GM23338 (cell line): ENCODE results near the gene INPP5K. TPM values are rescaled to one million over a fixed set of nuclear protein-coding genes. Genes with fewer than 3 reads are reported as not detected.

ENCODE experiments used
- ATAC-seq: fragments of 200-7000 bp; cut with Tn5 transposase; 3 replicates; pipeline ENCODE4 v1.9.1; 2020
- DNase-seq: peaks from one replicate; pipeline ENCODE4 v3.0.0-alpha.2; 2015; ENCODE audit warnings: low spot score
- H2AFZ ChIP-seq: fragments of 200-600 bp; sonication (generic); 2 replicates; pipeline ENCODE4 v1.8.0; 2016; ENCODE audit warnings: antibody characterized with exemption, mild to moderate bottlenecking, moderate library complexity
- H3F3A ChIP-seq: fragments of 200-600 bp; sonication (generic); replicated peaks from 2 replicates; pipeline ENCODE4 v1.8.0; 2017; ENCODE audit warnings: antibody characterized with exemption, mixed run types, low read depth
- H3K27ac ChIP-seq: fragments of 200-600 bp; sonication (generic); 2 replicates; pipeline ENCODE4 v1.6.1; 2016; ENCODE audit warnings: low read depth
- H3K27me3 ChIP-seq: fragments of 200-600 bp; sonication (generic); 2 replicates; pipeline ENCODE4 v1.8.0; 2016; ENCODE audit warnings: mild to moderate bottlenecking, mixed run types, moderate library complexity; ENCODE audit not compliant: insufficient read depth
- H3K36me3 ChIP-seq: fragments of 200-600 bp; sonication (generic); 2 replicates; pipeline ENCODE4 v1.8.0; 2016; ENCODE audit warnings: mild to moderate bottlenecking; ENCODE audit not compliant: insufficient read depth
- H3K4me1 ChIP-seq: fragments of 200-600 bp; sonication (generic); 2 replicates; pipeline ENCODE4 v1.8.0; 2016; ENCODE audit warnings: mild to moderate bottlenecking, moderate library complexity; ENCODE audit not compliant: insufficient read depth
- H3K4me2 ChIP-seq: fragments of 200-600 bp; sonication (generic); 2 replicates; pipeline ENCODE4 v1.7.1; 2017; ENCODE audit warnings: mixed run types
- H3K4me3 ChIP-seq: fragments of 200-600 bp; sonication (generic); 2 replicates; pipeline ENCODE4 v1.6.1; 2016; ENCODE audit warnings: mixed run types
- H3K79me2 ChIP-seq: fragments of 200-600 bp; sonication (generic); replicated peaks from 2 replicates; pipeline ENCODE4 v1.8.0; 2017; ENCODE audit warnings: mild to moderate bottlenecking; ENCODE audit not compliant: insufficient read depth
- H3K9me2 ChIP-seq: fragments of 200-600 bp; sonication (generic); 2 replicates; pipeline ENCODE4 v1.8.0; 2017; ENCODE audit not compliant: insufficient read depth
- H4K20me1 ChIP-seq: fragments of 200-600 bp; sonication (generic); replicated peaks from 2 replicates; pipeline ENCODE4 v1.8.0; 2017; ENCODE audit warnings: mild to moderate bottlenecking; ENCODE audit not compliant: insufficient read depth
- H3K27ac Mint-ChIP-seq: 2 replicates; pipeline ENCODE4 v1.8.0; 2020; ENCODE audit warnings: inconsistent platforms, mild to moderate bottlenecking, moderate library complexity, mixed read lengths
- H3K27me3 Mint-ChIP-seq: 3 replicates; pipeline ENCODE4 v1.8.0; 2022; ENCODE audit warnings: low read depth, mild to moderate bottlenecking, moderate library complexity, mixed read lengths, inconsistent platforms; ENCODE audit not compliant: insufficient read depth, poor library complexity
- H3K36me3 Mint-ChIP-seq: 3 replicates; pipeline ENCODE4 v1.8.0; 2021; ENCODE audit warnings: low read depth, mild to moderate bottlenecking, inconsistent platforms, moderate library complexity, mixed read lengths
- H3K4me1 Mint-ChIP-seq: 3 replicates; pipeline ENCODE4 v1.8.0; 2020; ENCODE audit warnings: mild to moderate bottlenecking, inconsistent platforms, mixed read lengths
- H3K4me3 Mint-ChIP-seq: 3 replicates; pipeline ENCODE4 v1.8.0; 2021; ENCODE audit warnings: moderate library complexity, mild to moderate bottlenecking, inconsistent platforms, mixed read lengths
- H3K9me3 Mint-ChIP-seq: 3 replicates; pipeline ENCODE4 v1.8.0; 2020; ENCODE audit warnings: moderate library complexity, mild to moderate bottlenecking, inconsistent platforms, mixed read lengths
- CREB1 ChIP-seq: fragments of 250-450 bp; sonication (Bioruptor Pico); IDR thresholded peaks from 2 replicates; pipeline ENCODE4 v1.5.0; 2020; ENCODE audit warnings: low read depth, mild to moderate bottlenecking, moderate library complexity
- EZH2 ChIP-seq: fragments of 200-600 bp; sonication (generic); IDR thresholded peaks from one replicate; pipeline ENCODE4 v1.8.0; 2017; ENCODE audit warnings: antibody characterized with exemption, mild to moderate bottlenecking, low read depth; ENCODE audit not compliant: unreplicated experiment
- EZH2phosphoT487 ChIP-seq: fragments of 200-600 bp; sonication (generic); IDR thresholded peaks from one replicate; pipeline ENCODE4 v1.8.1; 2018; ENCODE audit warnings: antibody characterized with exemption; ENCODE audit not compliant: unreplicated experiment
- JUNB ChIP-seq: IDR thresholded peaks from one replicate; pipeline ENCODE4 v1.6.1; 2016; ENCODE audit warnings: antibody characterized with exemption; ENCODE audit not compliant: unreplicated experiment
- NANOG ChIP-seq: IDR thresholded peaks from 2 replicates; pipeline ENCODE4 v1.6.1; 2016; ENCODE audit warnings: antibody characterized with exemption, borderline replicate concordance
- POLR2AphosphoS5 ChIP-seq: IDR thresholded peaks from 2 replicates; pipeline ENCODE4 v1.6.1; 2016; ENCODE audit warnings: antibody characterized with exemption, low read depth
- STAT1 ChIP-seq: IDR thresholded peaks from one replicate; pipeline ENCODE4 v1.6.1; 2016; ENCODE audit warnings: antibody characterized with exemption; ENCODE audit not compliant: unreplicated experiment
- ZNF114 ChIP-seq: fragments of 250-450 bp; sonication (Bioruptor Pico); IDR thresholded peaks from 2 replicates; pipeline ENCODE4 v1.5.0; 2020; ENCODE audit warnings: mild to moderate bottlenecking, moderate library complexity
- ZNF331 ChIP-seq: fragments of 250-450 bp; sonication (Bioruptor Pico); IDR thresholded peaks from 2 replicates; pipeline ENCODE4 v1.5.0; 2020; ENCODE audit warnings: low read depth, mild to moderate bottlenecking, moderate library complexity
- polyA plus RNA-seq: library from polyadenylated mRNA; unstranded; fragments of >200 nt; fragmentation: Nextera tagmentation; extraction: Ambion mirVana; gene quantifications from 2 replicates; pipeline ENCODE4 v1.2.1, GENCODE V29; 2016
- total RNA-seq: library from RNA; depleted of rRNA; stranded (reverse); fragments of >200 nt; shearing (Covaris generic); gene quantifications from 2 replicates; pipeline ENCODE4 v1.2.3, GENCODE V29; 2014
- TF ChIP-seq, protein P1 (sequence below): IDR thresholded peaks from one replicate; pipeline ENCODE4 v1.6.1; 2018; ENCODE audit warnings: antibody characterized with exemption; ENCODE audit not compliant: unreplicated experiment
- TF ChIP-seq, protein P2 (sequence below): IDR thresholded peaks from 2 replicates; pipeline ENCODE4 v1.6.1; 2016; ENCODE audit warnings: antibody characterized with exemption
- TF ChIP-seq, protein P3 (sequence below): fragments of 250-450 bp; sonication (Bioruptor Pico); IDR thresholded peaks from 2 replicates; pipeline ENCODE4 v1.5.0; 2020; ENCODE audit warnings: mild to moderate bottlenecking, moderate library complexity
- TF ChIP-seq, protein P4 (sequence below), 2 experiments: fragments of 200-600 bp in 1 of 2; sonication (generic) in 1 of 2; conservative IDR thresholded peaks; 2 replicates each; pipeline versions ENCODE4 v1.5.1 to v1.6.1; 2016 to 2017; ENCODE audit warnings: antibody characterized with exemption in 2 of 2, low read depth in 2 of 2, mild to moderate bottlenecking in 2 of 2, moderate library complexity in 1 of 2

Gene INPP5K
- total and polyA plus RNA-seq, 2 experiments from 2014 or later, result 8.4 to 29.7 TPM

DNA sequence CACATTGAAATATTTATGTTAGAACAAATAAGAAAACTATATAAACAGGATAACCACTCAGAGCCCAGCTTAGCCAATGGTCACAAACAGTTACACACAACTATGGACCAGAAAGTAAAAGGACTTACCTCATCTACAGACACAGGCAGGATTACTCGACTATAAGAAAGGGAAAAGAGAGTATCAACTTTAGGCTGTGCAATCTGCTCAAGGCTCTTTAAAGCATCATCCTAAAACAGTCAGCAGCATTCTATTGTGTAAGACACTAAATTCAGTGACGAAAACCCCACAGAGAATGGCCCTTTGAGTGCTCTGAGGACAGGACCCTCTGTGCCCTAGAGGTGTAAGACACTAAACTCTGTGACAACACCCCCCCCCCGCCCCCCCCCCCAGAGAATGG is 42.0 kb upstream of the INPP5K start:
- Histone ChIP-seq H3K36me3 (no peaks in the 10 kb centered on the region), H2AFZ (no peak overlapping the region), H3K9me2 (no peaks in the 10 kb centered on the region), H3K4me1 (peaks cover 12% of the 10 kb centered on the region; the same call in 1 of the 2 replicates), H3K4me3 (no peak overlapping the region), H4K20me1 (peaks cover 45% of the 10 kb centered on the region), H3K79me2 (peaks cover 56% of the 10 kb centered on the region), H3K4me2 (no peak overlapping the region), H3F3A (no peaks in the 10 kb centered on the region), H3K27ac (no peak overlapping the region), H3K27me3 (no peaks in the 10 kb centered on the region)
- no peak overlapping the region for H3K4me3 Mint-ChIP-seq
- TF ChIP-seq, protein P1, sequence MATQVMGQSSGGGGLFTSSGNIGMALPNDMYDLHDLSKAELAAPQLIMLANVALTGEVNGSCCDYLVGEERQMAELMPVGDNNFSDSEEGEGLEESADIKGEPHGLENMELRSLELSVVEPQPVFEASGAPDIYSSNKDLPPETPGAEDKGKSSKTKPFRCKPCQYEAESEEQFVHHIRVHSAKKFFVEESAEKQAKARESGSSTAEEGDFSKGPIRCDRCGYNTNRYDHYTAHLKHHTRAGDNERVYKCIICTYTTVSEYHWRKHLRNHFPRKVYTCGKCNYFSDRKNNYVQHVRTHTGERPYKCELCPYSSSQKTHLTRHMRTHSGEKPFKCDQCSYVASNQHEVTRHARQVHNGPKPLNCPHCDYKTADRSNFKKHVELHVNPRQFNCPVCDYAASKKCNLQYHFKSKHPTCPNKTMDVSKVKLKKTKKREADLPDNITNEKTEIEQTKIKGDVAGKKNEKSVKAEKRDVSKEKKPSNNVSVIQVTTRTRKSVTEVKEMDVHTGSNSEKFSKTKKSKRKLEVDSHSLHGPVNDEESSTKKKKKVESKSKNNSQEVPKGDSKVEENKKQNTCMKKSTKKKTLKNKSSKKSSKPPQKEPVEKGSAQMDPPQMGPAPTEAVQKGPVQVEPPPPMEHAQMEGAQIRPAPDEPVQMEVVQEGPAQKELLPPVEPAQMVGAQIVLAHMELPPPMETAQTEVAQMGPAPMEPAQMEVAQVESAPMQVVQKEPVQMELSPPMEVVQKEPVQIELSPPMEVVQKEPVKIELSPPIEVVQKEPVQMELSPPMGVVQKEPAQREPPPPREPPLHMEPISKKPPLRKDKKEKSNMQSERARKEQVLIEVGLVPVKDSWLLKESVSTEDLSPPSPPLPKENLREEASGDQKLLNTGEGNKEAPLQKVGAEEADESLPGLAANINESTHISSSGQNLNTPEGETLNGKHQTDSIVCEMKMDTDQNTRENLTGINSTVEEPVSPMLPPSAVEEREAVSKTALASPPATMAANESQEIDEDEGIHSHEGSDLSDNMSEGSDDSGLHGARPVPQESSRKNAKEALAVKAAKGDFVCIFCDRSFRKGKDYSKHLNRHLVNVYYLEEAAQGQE, result no peak
- TF ChIP-seq, protein P2, sequence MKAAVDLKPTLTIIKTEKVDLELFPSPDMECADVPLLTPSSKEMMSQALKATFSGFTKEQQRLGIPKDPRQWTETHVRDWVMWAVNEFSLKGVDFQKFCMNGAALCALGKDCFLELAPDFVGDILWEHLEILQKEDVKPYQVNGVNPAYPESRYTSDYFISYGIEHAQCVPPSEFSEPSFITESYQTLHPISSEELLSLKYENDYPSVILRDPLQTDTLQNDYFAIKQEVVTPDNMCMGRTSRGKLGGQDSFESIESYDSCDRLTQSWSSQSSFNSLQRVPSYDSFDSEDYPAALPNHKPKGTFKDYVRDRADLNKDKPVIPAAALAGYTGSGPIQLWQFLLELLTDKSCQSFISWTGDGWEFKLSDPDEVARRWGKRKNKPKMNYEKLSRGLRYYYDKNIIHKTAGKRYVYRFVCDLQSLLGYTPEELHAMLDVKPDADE, result no peak
- TF ChIP-seq POLR2AphosphoS5 (no peak), ZNF114 (CRISPR knock-in tag) (no peak), EZH2phosphoT487 (no peak), NANOG (no peak), CREB1 (no peak), EZH2 (no peak), JUNB (no peak), STAT1 (no peak), ZNF331 (CRISPR knock-in tag) (no peak)
- TF ChIP-seq, protein P3, sequence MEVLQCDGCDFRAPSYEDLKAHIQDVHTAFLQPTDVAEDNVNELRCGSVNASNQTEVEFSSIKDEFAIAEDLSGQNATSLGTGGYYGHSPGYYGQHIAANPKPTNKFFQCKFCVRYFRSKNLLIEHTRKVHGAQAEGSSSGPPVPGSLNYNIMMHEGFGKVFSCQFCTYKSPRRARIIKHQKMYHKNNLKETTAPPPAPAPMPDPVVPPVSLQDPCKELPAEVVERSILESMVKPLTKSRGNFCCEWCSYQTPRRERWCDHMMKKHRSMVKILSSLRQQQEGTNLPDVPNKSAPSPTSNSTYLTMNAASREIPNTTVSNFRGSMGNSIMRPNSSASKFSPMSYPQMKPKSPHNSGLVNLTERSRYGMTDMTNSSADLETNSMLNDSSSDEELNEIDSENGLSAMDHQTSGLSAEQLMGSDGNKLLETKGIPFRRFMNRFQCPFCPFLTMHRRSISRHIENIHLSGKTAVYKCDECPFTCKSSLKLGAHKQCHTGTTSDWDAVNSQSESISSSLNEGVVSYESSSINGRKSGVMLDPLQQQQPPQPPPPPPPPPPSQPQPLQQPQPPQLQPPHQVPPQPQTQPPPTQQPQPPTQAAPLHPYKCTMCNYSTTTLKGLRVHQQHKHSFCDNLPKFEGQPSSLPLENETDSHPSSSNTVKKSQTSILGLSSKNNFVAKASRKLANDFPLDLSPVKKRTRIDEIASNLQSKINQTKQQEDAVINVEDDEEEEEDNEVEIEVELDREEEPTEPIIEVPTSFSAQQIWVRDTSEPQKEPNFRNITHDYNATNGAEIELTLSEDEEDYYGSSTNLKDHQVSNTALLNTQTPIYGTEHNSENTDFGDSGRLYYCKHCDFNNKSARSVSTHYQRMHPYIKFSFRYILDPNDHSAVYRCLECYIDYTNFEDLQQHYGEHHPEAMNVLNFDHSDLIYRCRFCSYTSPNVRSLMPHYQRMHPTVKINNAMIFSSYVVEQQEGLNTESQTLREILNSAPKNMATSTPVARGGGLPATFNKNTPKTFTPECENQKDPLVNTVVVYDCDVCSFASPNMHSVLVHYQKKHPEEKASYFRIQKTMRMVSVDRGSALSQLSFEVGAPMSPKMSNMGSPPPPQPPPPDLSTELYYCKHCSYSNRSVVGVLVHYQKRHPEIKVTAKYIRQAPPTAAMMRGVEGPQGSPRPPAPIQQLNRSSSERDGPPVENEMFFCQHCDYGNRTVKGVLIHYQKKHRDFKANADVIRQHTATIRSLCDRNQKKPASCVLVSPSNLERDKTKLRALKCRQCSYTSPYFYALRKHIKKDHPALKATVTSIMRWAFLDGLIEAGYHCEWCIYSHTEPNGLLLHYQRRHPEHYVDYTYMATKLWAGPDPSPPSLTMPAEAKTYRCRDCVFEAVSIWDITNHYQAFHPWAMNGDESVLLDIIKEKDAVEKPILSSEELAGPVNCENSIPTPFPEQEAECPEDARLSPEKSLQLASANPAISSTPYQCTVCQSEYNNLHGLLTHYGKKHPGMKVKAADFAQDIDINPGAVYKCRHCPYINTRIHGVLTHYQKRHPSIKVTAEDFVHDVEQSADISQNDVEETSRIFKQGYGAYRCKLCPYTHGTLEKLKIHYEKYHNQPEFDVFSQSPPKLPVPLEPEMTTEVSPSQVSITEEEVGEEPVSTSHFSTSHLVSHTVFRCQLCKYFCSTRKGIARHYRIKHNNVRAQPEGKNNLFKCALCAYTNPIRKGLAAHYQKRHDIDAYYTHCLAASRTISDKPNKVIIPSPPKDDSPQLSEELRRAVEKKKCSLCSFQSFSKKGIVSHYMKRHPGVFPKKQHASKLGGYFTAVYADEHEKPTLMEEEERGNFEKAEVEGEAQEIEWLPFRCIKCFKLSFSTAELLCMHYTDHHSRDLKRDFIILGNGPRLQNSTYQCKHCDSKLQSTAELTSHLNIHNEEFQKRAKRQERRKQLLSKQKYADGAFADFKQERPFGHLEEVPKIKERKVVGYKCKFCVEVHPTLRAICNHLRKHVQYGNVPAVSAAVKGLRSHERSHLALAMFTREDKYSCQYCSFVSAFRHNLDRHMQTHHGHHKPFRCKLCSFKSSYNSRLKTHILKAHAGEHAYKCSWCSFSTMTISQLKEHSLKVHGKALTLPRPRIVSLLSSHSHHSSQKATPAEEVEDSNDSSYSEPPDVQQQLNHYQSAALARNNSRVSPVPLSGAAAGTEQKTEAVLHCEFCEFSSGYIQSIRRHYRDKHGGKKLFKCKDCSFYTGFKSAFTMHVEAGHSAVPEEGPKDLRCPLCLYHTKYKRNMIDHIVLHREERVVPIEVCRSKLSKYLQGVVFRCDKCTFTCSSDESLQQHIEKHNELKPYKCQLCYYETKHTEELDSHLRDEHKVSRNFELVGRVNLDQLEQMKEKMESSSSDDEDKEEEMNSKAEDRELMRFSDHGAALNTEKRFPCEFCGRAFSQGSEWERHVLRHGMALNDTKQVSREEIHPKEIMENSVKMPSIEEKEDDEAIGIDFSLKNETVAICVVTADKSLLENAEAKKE (CRISPR knock-in tag), result no peak
- TF ChIP-seq, protein P4, sequence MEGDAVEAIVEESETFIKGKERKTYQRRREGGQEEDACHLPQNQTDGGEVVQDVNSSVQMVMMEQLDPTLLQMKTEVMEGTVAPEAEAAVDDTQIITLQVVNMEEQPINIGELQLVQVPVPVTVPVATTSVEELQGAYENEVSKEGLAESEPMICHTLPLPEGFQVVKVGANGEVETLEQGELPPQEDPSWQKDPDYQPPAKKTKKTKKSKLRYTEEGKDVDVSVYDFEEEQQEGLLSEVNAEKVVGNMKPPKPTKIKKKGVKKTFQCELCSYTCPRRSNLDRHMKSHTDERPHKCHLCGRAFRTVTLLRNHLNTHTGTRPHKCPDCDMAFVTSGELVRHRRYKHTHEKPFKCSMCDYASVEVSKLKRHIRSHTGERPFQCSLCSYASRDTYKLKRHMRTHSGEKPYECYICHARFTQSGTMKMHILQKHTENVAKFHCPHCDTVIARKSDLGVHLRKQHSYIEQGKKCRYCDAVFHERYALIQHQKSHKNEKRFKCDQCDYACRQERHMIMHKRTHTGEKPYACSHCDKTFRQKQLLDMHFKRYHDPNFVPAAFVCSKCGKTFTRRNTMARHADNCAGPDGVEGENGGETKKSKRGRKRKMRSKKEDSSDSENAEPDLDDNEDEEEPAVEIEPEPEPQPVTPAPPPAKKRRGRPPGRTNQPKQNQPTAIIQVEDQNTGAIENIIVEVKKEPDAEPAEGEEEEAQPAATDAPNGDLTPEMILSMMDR (conservative IDR thresholded peaks at IDR 0.05; ENCODE audit: low read depth in 2 of 2), result no peak
- peaks cover 14% of the 10 kb centered on the region for H3K36me3 Mint-ChIP-seq
- peaks cover 16% of the 10 kb centered on the region for H3K27me3 Mint-ChIP-seq
- no peak for ATAC-seq
- peaks cover 24% of the 10 kb centered on the region for H3K4me1 Mint-ChIP-seq
- H3K9me3 Mint-ChIP-seq, result peaks cover 2% of the 10 kb centered on the region; the same call in 1 of the 3 replicates
- H3K27ac Mint-ChIP-seq, result no peak overlapping the region
- DNase-seq, result no peak
